ENCODE measurements around the gene BCAR1.
"Not testable (repeated sequence)": the region's sequence is repeated elsewhere in the genome, so short reads cannot be mapped to it uniquely, and the experiment has no call there.

BCAR1 gene

DNA sequence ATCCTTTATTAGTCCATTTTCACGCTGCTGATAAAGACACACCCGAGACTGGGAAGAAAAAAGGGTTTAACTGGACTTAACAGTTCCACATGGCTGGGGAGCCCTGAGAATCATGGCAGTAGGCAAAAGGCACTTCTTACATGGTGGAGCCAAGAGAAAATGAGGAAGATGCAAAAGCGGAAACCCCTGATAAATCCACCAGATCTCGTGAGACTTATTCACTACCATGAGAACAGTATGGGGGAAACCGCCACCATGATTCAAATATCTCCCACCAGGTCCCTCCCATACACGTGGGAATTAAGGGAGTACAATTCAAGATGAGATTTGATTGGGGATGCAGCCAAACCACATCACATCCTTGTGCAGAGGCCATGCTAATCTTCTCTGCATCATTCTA, 35.0 kb upstream of the BCAR1 start:
- TF ChIP-seq CTCF (IDR thresholded peaks at IDR 0.05; ENCODE audit: low read depth, low read length): no peak
- no peaks in the 10 kb centered on the region; the same call in 1 of the 2 replicates for H3K9me3 ChIP-seq
- no peaks in the 10 kb centered on the region for H3K27me3 ChIP-seq
- peaks cover 6% of the 10 kb centered on the region; the same call in 1 of the 2 replicates for H3K36me3 ChIP-seq
- peaks cover 8% of the 10 kb centered on the region; the same call in 1 of the 2 replicates for H3K4me1 ChIP-seq
- H3K4me3 ChIP-seq (ENCODE audit: low read depth, low read length): no peak overlapping the region
- DNase-seq: no peak

DNA sequence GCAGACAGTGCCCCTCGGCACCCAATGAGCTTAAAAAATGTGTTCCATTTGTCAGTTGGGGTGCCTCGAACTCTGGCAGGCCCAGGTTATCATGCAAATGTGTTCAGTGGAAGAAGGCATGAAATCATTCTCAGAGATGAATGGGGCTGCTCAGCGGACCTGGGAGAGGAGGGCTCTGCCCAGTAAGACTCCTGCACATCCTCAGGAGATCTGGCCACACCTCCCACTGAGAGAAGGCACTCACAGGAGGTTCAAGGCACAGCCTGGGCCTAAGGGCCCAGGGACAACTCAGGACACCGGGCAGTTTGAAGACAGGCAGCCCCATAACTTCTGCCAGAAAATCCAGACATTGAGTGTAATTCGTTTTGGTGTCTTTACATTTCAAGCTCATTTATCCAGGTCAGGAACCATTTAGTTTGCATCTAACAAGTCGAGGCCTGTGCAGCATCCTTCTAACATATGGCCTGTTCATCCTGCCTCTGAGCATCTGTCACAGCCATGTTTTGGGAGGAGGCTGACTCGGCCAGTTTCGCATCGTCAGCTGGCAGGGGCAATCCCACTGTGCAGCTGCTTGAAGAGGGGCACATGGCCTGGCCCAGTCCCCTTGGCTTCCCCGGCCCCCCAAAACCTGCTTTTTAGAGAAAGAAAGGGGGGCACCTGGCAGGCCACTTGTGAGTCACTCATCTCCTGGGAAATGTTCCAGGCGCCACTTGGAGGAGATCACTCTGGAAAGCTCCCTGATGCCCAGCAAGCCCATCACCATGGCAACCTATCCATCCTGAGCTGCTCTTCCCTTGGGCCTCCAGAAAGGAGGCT, 31.2 kb upstream of the BCAR1 start:
- Histone ChIP-seq H3K4me3 (ENCODE audit: low read depth, low read length) (no peak overlapping the region), H3K9me3 (no peaks in the 10 kb centered on the region; the same call in 1 of the 2 replicates), H3K4me1 (peaks cover 8% of the 10 kb centered on the region; the same call in 1 of the 2 replicates), H3K27me3 (no peaks in the 10 kb centered on the region), H3K36me3 (no peaks in the 10 kb centered on the region)
- no peak for TF ChIP-seq CTCF (IDR thresholded peaks at IDR 0.05; ENCODE audit: low read depth, low read length)
- DNase-seq: peak; percentile 43

- no peak for DNase-seq
- no peaks in the 10 kb centered on the region for H3K27me3 ChIP-seq
- no peak for TF ChIP-seq CTCF (IDR thresholded peaks at IDR 0.05; ENCODE audit: low read depth, low read length)
- H3K9me3 ChIP-seq: no peaks in the 10 kb centered on the region; the same call in 1 of the 2 replicates
- H3K36me3 ChIP-seq: no peaks in the 10 kb centered on the region
- H3K4me1 ChIP-seq: peaks cover 8% of the 10 kb centered on the region; the same call in 1 of the 2 replicates
- H3K4me3 ChIP-seq (ENCODE audit: low read depth, low read length): no peak overlapping the region
These were observed 30.4 kb upstream of the BCAR1 start for GRCh38 chr16:75281826-75282225.

- not testable (repeated sequence) for DNase-seq; H3K27me3 ChIP-seq; H3K36me3 ChIP-seq; H3K4me1 ChIP-seq; H3K9me3 ChIP-seq; H3K4me3 ChIP-seq (ENCODE audit: low read depth, low read length)
These were observed 29.6 kb upstream of the BCAR1 start for GRCh38 chr16:75281009-75281408.

GRCh38 chr16:75280331-75280804, 28.9 kb upstream of the BCAR1 start:
- H3K27me3 ChIP-seq: no peaks in the 10 kb centered on the region
- H3K4me3 ChIP-seq (ENCODE audit: low read depth, low read length): no peak overlapping the region
- no peaks in the 10 kb centered on the region for H3K36me3 ChIP-seq
- no peak for TF ChIP-seq CTCF (IDR thresholded peaks at IDR 0.05; ENCODE audit: low read depth, low read length)
- H3K4me1 ChIP-seq: peaks cover 8% of the 10 kb centered on the region; the same call in 1 of the 2 replicates
- H3K9me3 ChIP-seq: no peaks in the 10 kb centered on the region; the same call in 1 of the 2 replicates
- no peak for DNase-seq

- Histone ChIP-seq H3K4me3 (ENCODE audit: low read depth, low read length) (no peak overlapping the region), H3K27me3 (no peaks in the 10 kb centered on the region), H3K36me3 (no peaks in the 10 kb centered on the region), H3K9me3 (no peaks in the 10 kb centered on the region; the same call in 1 of the 2 replicates), H3K4me1 (peaks cover 8% of the 10 kb centered on the region; the same call in 1 of the 2 replicates)
- TF ChIP-seq CTCF (IDR thresholded peaks at IDR 0.05; ENCODE audit: low read depth, low read length): no peak
- no peak for DNase-seq
These were observed 27.9 kb upstream of the BCAR1 start for GRCh38 chr16:75279305-75279704.
